GM19455 (cell line): Measurements from ENCODE around the gene RTN4RL1.

ENCODE experiments used
- ATAC-seq: cut with Tn5 transposase; IDR thresholded peaks from one replicate; pipeline ENCODE4 v1.9.1; 2021; ENCODE audit not compliant: unreplicated experiment

The RTN4RL1 gene

DNA sequence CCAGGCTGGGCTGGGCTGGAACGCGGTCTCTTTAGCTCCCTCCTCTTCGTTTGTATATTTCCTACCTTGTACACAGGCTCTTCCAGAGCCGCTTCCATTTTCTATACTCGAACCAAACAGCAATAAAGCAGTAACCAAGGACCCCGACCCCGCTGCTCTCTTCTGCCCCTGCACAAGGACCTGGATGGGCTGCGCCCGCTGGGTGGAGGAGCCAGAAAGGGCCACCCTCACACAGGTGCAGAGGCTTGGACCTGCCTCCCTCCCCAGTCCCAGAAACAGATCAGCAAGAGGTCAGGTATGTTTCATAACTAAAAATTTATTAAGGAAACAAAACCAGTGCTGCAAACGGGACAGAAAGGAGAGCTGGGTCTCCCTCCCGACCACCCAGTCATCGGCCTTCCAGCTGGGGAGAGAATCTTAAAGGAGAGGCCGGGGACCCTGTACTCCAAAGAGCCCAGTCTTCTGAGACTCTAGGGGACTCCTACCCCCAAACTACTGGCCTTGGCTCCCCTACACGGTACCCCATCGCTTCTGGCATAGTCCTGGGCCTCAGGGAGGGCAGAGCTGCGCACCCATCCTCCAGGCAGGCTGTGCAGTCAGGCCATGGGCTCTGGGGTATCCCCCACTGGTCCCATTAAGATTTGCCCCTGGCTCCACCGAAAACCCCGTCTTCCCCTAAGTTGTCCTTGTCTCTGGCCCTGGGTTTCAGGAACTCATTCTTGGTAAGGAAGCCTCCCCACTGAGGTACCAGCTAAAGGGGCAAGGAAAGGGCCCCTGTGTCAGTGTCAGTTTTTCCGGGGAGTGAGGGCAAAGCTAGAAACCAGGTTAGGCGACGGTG, 34.6 kb upstream of the RTN4RL1 start:
- ATAC-seq = no peak

DNA sequence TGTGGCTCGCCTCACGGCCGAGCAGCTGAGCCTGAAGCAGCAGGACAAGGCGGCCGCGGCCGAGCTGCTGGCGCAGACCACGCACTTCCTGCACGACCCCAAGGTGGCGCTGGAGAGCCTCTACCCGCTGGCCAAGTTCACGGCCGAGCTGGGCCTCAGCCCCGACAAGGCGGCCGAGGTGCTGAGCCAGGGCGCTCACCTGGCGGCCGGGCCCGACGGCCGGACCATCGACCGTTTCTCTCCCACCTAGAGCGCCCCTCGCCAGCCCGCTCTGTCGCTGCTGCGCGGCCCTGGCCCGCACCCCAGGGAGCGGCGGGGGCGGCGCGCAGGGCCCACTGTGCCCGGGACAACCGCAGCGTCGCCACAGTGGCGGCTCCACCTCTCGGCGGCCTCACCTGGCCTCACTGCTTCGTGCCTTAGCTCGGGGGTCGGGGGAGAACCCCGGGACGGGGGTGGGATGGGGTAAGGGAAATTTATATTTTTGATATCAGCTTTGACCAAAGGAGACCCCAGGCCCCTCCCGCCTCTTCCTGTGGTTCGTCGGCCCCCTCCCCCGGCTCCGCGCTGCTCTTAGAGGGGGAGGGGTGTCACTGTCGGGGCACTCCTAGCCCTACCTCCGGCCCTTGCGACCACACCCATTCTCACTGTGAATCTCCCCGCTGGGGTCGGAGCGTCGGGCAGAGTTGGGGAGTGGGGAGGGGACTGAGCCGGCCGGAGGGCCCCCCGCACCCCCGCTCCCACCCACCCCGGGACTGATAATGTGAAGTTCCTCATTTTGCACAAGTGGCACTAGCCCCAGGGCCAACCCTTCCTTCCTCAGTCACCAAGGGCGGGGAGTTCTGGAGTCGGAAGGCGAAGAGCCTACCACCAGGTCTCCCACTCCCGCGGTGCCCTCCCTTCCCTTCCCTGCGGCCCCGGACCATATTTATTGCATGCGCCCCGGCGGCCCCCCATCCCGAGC, 33.7 kb upstream of the RTN4RL1 start:
- no peak for ATAC-seq

DNA sequence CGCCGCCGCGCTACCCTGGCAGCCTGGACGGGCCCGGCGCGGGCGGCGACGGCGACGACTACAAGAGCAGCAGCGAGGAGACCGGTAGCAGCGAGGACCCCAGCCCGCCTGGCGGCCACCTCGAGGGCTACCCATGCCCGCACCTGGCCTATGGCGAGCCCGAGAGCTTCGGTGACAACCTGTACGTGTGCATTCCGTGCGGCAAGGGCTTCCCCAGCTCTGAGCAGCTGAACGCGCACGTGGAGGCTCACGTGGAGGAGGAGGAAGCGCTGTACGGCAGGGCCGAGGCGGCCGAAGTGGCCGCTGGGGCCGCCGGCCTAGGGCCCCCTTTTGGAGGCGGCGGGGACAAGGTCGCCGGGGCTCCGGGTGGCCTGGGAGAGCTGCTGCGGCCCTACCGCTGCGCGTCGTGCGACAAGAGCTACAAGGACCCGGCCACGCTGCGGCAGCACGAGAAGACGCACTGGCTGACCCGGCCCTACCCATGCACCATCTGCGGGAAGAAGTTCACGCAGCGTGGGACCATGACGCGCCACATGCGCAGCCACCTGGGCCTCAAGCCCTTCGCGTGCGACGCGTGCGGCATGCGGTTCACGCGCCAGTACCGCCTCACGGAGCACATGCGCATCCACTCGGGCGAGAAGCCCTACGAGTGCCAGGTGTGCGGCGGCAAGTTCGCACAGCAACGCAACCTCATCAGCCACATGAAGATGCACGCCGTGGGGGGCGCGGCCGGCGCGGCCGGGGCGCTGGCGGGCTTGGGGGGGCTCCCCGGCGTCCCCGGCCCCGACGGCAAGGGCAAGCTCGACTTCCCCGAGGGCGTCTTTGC, 32.8 kb upstream of the RTN4RL1 start:
- no peak for ATAC-seq

DNA sequence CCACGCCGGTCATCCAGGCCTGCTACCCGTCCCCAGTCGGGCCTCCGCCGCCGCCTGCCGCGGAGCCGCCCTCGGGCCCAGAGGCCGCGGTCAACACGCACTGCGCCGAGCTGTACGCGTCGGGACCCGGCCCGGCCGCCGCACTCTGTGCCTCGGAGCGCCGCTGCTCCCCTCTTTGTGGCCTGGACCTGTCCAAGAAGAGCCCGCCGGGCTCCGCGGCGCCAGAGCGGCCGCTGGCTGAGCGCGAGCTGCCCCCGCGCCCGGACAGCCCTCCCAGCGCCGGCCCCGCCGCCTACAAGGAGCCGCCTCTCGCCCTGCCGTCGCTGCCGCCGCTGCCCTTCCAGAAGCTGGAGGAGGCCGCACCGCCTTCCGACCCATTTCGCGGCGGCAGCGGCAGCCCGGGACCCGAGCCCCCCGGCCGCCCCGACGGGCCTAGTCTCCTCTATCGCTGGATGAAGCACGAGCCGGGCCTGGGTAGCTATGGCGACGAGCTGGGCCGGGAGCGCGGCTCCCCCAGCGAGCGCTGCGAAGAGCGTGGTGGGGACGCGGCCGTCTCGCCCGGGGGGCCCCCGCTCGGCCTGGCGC, 32.1 kb upstream of the RTN4RL1 start:
- no peak for ATAC-seq

DNA sequence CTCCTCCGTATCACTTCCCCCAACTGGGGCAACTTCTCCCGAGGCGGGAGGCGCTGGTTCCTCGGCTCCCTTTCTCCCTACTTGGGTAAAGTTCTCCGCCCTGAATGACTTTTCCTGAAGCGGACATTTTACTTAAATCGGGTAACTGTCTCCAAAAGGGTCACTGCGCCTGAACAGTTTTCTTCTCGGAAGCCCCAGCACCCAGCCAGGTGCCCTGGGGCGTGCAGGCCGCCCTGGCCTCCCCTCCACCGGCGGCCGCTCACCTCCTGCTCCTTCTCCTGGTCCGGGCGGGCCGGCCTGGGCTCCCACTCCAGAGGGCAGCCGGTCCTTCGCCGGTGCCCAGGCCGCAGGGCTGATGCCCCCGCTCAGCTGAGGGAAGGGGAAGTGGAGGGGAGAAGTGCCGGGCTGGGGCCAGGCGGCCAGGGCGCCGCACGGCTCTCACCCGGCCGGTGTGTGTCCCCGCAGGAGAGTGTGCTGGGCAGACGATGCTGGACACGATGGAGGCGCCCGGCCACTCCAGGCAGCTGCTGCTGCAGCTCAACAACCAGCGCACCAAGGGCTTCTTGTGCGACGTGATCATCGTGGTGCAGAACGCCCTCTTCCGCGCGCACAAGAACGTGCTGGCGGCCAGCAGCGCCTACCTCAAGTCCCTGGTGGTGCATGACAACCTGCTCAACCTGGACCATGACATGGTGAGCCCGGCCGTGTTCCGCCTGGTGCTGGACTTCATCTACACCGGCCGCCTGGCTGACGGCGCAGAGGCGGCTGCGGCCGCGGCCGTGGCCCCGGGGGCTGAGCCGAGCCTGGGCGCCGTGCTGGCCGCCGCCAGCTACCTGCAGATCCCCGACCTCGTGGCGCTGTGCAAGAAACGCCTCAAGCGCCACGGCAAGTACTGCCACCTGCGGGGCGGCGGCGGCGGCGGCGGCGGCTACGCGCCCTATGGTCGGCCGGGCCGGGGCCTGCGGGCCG, 31.4 kb upstream of the RTN4RL1 start:
- ATAC-seq = no peak

DNA sequence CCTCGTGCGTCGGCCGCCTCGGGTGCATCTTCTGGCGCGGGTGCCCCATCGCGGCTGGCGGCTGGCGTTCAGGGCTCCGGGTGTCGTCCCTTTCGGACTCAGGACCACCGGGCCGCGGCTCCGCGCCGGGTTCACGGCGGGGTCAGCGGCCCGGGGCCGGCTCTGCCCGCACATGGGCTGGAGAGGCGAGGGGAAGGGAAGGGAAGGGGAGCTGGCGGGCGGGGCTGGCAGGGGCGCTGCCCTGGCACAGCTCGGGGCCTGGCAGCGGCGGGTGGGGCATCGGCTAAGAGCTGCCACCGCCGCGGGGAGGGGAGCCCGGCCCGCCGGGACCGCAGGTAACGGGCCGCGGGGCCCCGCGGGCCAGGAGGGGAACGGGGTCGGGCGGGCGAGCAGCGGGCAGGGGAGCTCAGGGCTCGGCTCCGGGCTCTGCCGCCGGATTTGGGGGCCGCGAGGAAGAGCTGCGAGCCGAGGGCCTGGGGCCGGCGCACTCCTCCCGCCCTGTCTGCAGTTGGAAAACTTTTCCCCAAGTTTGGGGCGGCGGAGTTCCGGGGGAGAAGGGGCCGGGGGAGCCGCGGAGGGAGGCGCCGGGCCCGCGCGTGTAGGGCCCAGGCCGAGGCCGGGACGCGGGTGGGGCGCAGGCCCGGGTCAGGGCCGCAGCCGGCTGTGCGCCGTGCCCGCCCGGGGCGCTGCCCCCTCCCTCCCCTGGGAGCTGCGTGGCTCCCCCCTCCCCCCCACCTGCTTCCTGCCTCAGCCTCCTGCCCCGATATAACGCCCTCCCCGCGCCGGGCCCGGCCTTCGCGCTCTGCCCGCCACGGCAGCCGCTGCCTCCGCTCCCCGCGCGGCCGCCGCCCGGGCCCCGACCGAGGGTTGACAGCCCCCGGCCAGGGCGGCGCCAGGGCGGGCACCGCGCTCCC, 30.4 kb upstream of the RTN4RL1 start:
- ATAC-seq = no peak

DNA sequence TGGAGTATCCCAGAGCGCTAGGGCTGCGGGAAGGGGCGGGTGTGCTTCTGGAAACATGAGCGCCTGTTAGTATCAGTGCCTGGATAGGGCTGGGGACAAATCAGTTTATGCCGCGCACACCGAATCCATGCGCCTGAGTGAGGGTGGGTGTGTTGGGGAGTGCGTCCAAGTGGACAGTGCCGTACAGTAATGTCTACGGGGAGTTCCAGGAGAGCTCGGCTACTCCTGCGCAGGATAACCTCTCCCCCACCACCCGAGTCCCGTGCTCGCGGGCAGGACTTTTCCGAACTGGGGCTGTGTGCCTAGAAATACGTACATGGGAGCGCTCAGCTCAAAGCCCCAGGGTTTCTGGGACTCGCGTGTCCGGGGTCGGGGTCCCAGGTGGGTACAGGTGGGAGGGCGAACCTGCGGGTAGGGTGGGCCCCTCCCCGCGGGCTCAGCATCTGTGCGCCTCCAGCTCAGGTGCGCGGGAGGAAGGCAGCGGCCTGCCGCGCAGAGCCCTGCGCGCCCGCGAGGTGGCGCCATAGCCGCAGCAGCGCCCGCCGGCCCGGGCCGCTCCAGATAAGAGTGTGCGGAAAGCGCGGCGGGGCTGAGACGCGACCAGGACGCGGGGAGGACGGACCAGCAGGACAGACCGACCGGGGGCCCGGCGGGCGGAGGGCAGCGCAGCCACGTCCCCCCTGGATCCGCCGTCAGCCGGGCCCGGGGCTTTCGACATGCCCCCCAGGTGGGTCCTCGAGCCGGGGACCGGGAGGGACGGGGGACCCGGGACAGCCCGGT, 29.6 kb upstream of the RTN4RL1 start, which contains the start of gene HIC1:
TSS of gene HIC1 (plus strand) at position 592 of the 780 bp plus-strand sequence. CDS start 1,588 bp downstream, outside the sequence.
- peak; percentile 27 for ATAC-seq

DNA sequence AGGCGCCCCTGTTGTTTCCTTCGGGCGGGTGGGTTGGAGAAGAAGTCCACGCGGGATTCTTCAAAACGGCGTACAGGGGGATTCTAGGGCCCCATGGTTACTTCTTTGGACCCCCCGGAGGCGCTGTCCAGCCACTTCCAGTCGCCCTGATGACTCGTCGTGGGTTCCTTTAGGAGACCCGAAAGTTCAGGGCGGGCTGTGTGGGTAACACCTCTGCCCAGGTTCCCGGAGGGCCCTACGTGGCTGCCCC, 29.1 kb upstream of the RTN4RL1 start:
- ATAC-seq = no peak

DNA sequence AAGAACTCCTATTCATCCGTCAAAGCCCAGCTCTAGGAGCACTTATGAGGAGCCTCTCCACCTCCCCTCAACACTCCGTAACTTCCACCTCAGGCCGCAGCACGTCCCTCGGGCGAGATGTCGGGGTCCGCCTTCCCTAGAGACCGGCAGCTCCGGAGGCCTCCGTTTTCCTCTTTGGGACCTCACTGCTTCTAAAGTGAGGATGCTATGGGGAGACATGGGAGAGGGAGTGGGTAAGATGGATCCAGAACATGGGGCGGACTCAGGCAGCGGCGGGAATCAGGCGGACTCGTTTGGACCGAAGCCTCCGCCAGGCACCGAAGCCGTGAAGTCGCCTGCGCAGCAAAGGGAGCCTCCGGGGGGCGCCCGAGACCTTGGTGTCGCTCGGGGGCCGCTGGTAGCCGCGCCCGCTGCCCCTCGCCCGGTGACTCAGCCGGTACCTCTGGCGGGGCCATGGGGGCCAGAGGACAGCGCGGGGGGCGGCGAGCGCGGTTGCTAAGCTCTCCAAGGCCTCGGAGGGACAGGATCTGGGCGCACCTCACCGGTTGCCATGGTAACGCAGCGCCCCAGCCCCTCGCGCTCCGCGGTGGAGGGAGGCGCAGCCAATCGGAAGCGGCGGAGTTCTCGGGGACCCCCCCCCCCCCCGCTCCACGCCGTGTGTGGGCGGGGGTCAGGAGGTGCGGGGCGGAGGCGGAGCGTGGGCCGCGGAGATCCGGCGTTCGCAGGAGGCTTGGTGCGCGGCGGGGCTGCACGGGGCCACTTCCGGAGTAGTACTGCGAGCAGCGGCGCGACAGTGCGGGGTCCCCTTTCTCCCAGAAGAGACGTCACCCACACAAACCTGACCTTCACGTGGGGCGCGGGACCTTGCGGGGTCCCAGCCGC, 28.5 kb upstream of the RTN4RL1 start:
- ATAC-seq = no peak

DNA sequence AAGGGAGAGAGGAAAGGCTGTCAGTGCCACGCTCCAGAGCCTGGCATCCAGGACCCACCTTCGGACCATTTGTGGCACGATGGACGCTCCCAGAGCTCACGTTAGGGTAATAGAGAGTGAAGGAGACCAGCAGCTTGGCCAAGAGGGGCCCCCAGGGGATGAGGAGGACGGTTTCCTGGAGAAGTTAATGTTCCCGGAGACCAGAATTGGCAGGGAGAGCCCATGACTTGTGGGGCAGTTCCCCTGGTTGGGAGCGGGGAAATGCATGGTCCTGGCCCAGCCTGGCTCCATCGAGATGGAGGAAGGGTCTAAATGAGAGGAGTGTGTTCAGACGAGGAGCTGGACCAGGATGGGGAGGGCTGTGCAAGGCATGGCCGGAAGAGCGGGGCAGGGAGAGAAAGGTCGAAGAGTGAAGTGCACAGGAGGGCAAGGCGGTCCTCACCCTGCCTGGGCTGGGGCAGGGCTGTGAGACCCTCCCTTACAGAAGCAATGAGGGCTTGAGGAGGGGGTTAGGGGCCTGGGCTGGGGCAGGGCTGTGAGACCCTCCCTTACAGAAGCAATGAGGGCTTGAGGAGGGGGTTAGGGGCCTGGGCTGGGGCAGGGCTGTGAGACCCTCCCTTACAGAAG, 26.9 kb upstream of the RTN4RL1 start:
- ATAC-seq = no peak

DNA sequence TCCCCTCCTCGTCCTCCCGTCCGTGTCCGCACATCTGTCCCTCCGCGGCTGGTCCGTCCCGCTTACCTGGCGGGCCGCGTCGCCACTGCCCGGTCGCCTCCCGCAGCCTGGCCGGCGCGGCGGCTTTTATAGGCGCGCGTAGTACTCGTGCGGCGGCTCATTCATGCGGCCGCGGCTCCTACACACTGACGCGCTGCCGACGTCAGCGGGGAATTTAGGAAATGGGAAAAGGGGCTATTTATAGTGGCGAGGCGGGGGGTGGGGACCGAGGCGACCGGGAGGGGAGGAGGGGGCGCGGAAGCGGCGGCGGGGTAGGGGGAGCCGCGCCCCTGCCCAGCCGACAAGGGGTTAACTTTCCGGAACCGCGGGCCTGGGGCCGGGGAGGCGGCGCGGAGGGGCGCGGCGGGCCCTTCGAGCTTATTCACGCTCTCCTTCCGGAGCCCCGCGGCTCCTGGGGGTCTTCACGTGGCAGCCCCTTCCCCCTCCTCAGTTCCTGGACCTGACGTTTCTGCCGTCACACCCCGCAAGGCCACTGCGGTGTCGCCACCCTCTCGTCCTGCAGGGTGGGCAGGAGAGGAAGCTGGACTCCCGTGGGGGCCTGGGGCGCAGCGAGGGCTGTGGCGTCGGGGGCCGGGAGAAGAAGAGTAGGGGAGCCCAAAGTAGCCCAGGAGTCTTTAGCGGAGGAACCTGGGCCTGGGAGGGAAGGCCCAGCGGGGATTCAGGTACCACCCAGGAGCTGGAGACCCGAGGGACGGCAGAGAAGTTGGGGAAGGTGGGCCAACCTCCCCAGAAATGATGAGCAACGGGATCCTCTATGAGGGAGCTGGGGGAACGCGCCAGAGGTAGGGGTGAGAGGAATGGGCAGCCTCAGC, 26.2 kb upstream of the RTN4RL1 start:
- no peak for ATAC-seq

DNA sequence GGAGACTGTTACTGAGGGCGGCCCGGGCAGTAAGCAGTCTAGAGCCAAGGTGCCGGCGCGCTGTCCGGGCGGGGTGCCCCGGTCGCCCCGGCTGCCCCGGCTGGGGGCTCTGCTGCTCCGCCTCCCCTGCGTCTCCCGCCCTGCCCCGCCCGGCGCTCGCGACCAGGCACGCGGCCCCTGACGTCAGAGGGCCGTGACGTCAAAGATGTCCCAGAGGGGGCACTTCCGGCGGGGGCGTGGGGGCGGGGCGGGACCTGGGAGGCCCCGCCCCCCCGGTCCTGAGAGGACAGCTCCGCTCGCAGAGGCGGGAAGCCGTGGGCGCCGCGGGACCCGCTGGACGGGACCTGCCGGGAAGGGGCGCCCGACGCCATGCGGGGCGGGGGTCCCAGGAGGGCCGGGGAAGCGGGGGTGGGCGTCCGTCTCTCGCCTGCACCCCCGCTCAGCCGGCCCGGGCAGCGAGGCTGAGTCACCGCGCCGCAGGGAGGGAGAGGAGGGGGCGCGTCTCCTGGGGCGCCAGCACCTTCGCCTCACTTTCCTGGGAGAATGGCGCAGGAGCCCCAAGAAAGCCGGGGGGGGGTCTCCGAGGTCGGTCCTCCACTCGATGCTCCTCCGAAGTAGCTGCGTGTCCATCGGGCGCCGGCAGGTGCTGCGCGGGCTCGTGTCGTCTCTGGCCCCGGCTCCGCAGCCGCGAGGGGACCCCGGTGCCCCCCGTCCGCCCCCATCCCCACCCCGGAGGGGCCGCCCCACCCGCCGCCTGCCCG, 25.3 kb upstream of the RTN4RL1 start:
- no peak for ATAC-seq

DNA sequence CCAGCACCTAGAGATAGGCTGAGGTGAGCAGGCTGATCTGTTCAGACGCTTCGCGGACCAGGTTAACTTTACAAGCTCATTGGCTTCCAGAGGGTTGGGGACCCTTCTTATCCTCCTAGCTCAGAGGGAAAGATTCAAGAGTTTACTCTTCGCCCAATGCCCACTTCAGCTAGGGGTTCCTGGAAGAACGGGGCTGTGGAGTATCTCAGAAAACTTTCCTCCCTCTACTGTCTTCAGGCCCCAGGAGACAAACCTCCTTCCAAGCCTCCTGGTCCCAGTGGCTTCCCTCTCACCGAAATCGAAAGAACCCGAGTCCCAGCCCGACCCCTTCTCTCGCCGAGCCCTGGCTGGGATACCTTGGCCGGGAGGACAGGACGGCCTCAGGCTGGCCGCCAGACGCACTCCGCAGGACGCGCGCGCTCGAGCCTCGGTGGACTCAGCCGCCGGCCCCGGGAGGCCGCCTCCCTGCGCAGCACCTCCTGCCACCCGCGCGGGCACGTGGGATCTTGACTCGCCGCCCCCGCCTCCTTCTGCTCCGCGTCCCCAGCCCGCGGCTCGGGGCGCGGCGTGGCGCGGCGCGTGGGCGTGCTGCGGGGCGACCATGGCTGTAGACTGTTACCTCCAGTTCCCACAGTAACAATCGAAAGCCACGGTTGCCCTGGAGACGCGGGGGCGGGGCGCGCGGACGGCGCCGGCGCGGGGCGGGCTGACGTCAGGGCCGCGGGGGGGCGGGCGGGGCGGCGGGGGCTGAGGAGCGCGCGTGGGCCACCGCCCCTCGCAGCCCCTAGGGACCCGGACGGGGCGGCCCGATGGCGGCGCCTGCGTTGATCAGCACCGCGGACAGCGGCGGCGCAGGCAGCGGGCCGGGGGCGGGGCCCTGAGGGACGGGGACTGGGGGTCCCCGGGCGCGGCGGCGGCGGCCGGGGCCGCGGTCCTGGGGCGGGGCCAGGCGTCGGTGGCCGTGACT, 24.5 kb upstream of the RTN4RL1 start:
- ATAC-seq = no peak

DNA sequence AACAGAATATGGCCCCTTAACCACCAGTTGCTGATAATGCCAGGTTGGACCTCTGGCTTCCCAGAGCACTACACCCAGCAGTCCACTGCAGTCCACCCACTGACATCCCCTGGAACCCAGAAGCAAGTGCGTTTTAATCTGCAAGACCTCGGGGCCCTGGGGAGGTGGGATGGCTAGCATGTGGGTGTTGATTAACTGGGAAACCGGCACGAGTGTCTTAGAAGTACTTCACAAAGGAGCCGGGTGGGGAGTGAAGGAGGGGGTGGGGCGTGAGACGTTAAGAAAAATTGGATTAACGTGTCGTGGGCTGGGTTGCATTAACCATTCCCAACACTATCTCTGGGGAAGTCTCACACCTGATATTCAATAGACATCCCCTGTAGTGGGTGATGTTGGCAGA, 23.7 kb upstream of the RTN4RL1 start:
- no peak for ATAC-seq
